Testis (tissue), 3 donors: Measurements from ENCODE around the gene GYG2. TPM values are rescaled to one million over a fixed set of nuclear protein-coding genes. Genes with fewer than 3 reads are reported as not detected.

Experiments
- DNase-seq: peaks from one replicate; pipeline ENCODE4 v3.0.0-alpha.2; 2019
- H3K27ac ChIP-seq, 2 donors: fragments of 200-600 bp; sonication (generic); one replicate each; pipeline ENCODE4 v1.5.1; 2019
- H3K27me3 ChIP-seq: fragments of 200-600 bp; sonication (generic); one replicate; pipeline ENCODE4 v1.5.1; 2019
- H3K36me3 ChIP-seq: fragments of 200-600 bp; sonication (generic); one replicate; pipeline ENCODE4 v1.5.1; 2017; ENCODE audit warnings: low read depth; ENCODE audit errors: missing control alignments
- H3K4me1 ChIP-seq: fragments of 200-600 bp; sonication (generic); one replicate; pipeline ENCODE4 v1.5.1; 2019
- H3K4me3 ChIP-seq, 2 donors: fragments of 200-600 bp; sonication (generic); one replicate each; pipeline ENCODE4 v1.5.1; 2017 to 2019
- H3K9me3 ChIP-seq: fragments of 200-600 bp; sonication (generic); one replicate; pipeline ENCODE4 v1.5.1; 2017
- CTCF ChIP-seq, 3 experiments: fragments of 450-650 bp in 2 of 3; fragments of 200-600 bp in 1 of 3; sonication (generic) in 1 of 3; IDR thresholded peaks; one replicate each; pipeline ENCODE4 v1.5.1; 2016 to 2019; ENCODE audit warnings: antibody characterized with exemption in 3 of 3, mild to moderate bottlenecking in 2 of 3, moderate library complexity in 1 of 3
- POLR2A ChIP-seq: fragments of 450-650 bp; IDR thresholded peaks from one replicate; pipeline ENCODE4 v1.6.1; 2017; ENCODE audit warnings: antibody characterized with exemption, mild to moderate bottlenecking, moderate library complexity
- WGBS, 2 donors: methylation state at CpG; one replicate each; pipeline ENCODE4 v1.1.5; 2018; 5-methylcytosine and 5-hydroxymethylcytosine counted together
- intact Hi-C: fragments of 100-400 bp; cut with DNase I; formaldehyde crosslinking; loops from one replicate; pipeline ENCODE4 v1.15.1; 2023; ENCODE audit warnings: low total_unique reads
- polyA plus RNA-seq: library from polyadenylated mRNA; stranded (reverse); fragments of 350-450 nt; fragmentation: Illumina TruSeq; extraction: RNeasy Lipid Tissue Mini Kit (QIAGEN cat#74804); gene quantifications from one replicate; pipeline ENCODE4 v1.2.3, GENCODE V29; 2014; ENCODE audit warnings: low read depth, low replicate concordance; ENCODE audit not compliant: insufficient read depth
- total RNA-seq, 2 donors: library from RNA; depleted of rRNA; stranded (reverse); fragments of >200 nt; gene quantifications; one replicate each; pipeline ENCODE4 v1.2.3, GENCODE V29; 2016

Gene GYG2
- total and polyA plus RNA-seq, 3 donors from 2014 or later = 2.2 to 2.6 (median 2.4) TPM

GRCh38 chrX:2828959-2829411 is 255 bp downstream of the GYG2 start:
- no peaks in the 10 kb centered on the region for H3K36me3 ChIP-seq
- WGBS, 2 donors = 10% methylated on average over 2 of the region's 44 CpGs; no CpG with 5 or more reads in 1 of the 2 donors
- no peaks in the 10 kb centered on the region for H3K9me3 ChIP-seq
- no peaks in the 10 kb centered on the region for H3K27me3 ChIP-seq
- no peak for DNase-seq
- peak overlapping the region; percentile 15 to 23 for H3K4me3 ChIP-seq
- no peaks in the 10 kb centered on the region for H3K4me1 ChIP-seq
- no peak overlapping the region for H3K27ac ChIP-seq
- intact Hi-C loops = no loop called here
- no peak for TF ChIP-seq POLR2A
- no peak for TF ChIP-seq CTCF (IDR thresholded peaks at IDR 0.05)

- Histone ChIP-seq H3K27me3 (no peaks in the 10 kb centered on the region), H3K36me3 (no peaks in the 10 kb centered on the region), H3K27ac (no peak overlapping the region), H3K4me1 (no peaks in the 10 kb centered on the region), H3K9me3 (no peaks in the 10 kb centered on the region), H3K4me3 (peak overlapping the region; percentile 15 to 23)
- WGBS, 2 donors = 8 to 16% methylated on average over 2 to 23 of the region's 62 CpGs
- intact Hi-C loops = no loop called here
- no peak for DNase-seq
- TF ChIP-seq CTCF (IDR thresholded peaks at IDR 0.05) (no peak), POLR2A (no peak)
These were observed 928 bp downstream of the GYG2 start for GRCh38 chrX:2829469-2830246.

GRCh38 chrX:2831471-2832228 is 2.9 kb downstream of the GYG2 start:
- Histone ChIP-seq H3K9me3 (no peaks in the 10 kb centered on the region), H3K4me3 (no peak overlapping the region), H3K36me3 (no peaks in the 10 kb centered on the region), H3K27ac (no peak overlapping the region), H3K27me3 (no peaks in the 10 kb centered on the region), H3K4me1 (no peaks in the 10 kb centered on the region)
- WGBS, 2 donors = 80 to 82% methylated on average over 14 of the region's 14 CpGs
- no peak for TF ChIP-seq CTCF (IDR thresholded peaks at IDR 0.05)
- TF ChIP-seq POLR2A = no peak
- no peak for DNase-seq
- intact Hi-C loops = no loop called here

- Histone ChIP-seq H3K4me1 (no peaks in the 10 kb centered on the region), H3K27me3 (no peaks in the 10 kb centered on the region), H3K4me3 (no peak overlapping the region), H3K36me3 (no peaks in the 10 kb centered on the region), H3K9me3 (no peaks in the 10 kb centered on the region), H3K27ac (no peak overlapping the region)
- WGBS, 2 donors = 76 to 93% methylated on average over 2 of the region's 2 CpGs
- TF ChIP-seq POLR2A (no peak), CTCF (IDR thresholded peaks at IDR 0.05) (no peak)
- DNase-seq = no peak
- intact Hi-C loops = no loop called here
These were observed 9.2 kb downstream of the GYG2 start for GRCh38 chrX:2837961-2838360.
